ENCODE measurements around the gene TERT.

TERT gene

DNA sequence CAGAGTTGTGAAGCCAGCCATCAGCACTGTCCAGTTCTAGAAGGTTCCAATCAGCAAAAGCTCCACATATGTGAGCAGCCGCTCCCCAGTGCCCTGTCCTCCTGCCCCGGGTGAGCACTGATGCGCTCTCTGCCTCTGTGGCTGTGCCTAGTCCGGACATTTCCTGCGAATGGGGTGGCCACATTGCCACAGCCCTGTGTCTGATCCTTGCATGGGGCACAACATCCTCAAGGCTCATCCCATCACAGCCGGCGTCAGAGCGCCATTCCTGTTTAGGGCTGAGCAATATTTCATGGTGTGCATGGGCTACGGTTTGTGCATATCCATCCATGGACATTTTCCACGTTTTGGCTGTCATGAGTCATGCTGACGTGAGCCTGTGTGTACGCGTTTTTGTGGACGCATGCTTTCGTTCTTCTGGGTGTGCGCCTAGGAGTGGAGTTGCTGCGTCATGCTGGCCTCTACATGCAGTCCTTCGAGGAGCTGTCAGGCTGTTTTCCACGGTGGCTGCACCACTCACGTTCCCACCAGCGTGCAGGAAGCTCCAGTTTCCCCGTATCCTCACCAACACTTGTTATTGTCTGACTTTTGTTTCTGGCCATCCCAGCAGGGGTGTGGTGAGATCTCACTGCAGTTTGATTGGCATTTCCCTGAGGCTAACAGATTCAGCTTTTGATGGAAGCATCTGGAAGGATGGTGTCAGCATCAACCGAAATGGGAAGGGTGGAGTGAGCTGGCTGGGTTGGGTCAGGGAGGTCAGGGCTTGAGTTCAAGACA lies 79.4 kb downstream of the TERT start:
- no peak for DNase-seq

GRCh38 chr5:1214936-1215220 lies 80.0 kb downstream of the TERT start:
- no peak for DNase-seq

DNA sequence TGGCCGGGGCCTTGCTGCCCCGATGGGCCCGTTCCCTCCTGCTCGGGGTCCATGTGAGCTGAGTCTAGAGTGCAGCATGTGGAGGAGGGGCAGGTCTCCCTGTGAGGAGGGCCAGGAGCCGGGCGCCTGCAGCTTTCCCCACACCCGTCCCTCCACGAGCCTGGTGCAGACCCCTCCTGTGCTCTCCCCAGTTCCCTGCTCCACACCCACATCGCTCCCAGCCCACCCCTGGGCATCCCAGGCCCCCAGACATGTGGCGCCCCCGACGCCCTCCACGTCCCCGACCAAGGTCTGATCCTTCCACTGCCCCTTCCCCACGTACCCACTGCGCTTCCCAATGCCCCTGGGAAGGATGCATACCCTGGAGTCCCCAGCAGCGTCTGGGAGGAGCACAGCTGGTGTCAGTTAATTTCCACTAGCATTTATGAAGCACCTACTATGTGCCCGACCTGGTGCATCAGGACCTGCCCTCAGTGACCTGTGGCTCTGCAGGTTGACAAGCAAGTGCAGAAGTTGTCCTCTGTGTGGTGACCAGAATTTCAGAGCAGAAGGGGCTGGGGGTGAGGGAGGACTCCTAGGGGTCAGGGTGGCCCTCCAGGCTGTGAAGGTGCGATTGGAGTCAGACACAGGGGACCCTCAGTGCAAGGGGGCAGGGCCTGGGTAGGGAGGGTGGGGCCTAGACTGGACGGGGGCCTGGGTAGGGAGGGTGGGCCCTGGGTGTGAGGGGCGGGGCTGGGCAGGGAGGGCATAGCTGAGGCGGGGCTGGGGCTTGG lies 80.5 kb downstream of the TERT start:
- no peak for DNase-seq

- no peak for DNase-seq
These were observed 81.2 kb downstream of the TERT start for GRCh38 chr5:1213508-1214162.

DNA sequence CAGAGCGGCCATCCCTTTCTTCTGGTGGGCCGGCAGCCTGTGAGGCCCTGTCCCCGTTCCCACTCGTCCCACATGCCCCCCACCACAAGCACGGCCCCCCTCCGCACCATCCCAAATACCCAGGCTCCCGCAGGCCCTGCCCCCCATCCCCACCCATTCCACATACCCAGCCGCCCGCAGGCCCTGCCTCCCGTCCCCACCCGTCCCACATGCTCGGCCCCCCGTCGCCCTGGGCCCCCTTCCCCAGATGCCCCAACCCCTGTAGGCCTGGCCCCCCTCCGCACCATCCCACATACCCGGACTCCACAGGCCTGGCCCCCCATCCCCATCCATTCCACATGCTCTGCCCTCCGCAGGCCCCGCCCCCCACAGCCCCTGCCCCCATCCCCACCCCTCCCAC lies 82.0 kb downstream of the TERT start:
- no peak for DNase-seq

DNA sequence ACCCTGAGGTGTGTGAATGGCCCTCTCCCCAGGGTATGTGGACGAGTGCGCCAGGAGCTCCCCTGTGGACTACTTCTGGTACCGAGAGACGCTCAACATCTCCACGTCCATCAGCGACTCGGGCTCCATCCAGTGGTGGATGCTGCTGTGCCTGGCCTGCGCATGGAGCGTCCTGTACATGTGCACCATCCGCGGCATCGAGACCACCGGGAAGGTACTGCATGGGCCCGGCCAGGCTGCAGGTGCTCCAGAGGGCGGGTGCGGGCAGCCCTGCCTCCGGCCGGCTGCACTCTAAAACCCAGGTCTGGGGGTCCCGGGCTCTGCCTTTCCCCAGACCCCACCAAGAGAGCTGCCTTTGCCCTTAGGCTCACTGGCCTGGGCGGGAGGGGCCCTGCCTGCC lies 82.6 kb downstream of the TERT start:
- DNase-seq = no peak

DNA sequence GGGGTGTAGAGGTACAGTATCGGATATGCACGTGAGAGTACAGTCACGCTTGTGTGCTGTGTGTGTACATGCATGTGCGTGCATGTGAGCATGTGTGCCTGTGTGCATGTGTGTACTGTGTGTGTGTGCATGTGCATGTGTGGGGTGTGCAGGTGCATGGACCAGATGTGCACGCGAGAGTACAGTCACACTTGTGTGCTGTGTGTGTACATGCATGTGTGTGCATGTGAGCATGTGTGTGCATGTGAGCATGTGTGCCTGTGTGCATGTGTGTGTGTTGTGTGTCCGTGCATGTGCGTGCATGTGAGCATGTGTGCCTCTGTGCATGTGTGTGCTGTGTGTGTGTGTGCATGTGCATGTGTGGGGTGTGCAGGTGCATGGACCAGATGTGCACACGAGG lies 83.2 kb downstream of the TERT start:
- DNase-seq = no peak

DNA sequence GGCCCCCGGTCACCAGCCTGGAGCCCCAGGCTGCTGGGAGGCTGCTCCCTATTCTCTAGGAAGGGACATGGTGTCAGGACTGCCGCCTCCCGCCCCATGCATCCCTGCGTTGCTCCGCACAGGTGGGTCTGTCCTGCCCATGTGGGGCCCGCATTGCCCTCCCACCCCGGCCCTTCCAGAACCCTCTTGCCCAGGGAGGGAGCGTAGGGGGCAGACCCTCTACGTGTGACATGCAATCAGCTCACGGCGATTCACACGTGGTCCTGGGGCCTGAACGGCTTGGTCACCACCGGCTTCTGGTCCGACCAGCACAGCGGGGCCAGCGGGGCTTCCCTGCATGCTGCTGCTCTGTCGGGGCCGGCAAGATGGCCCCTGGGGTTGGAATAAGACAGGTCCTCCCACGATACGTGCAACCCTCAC lies 84.0 kb downstream of the TERT start:
- no peak for DNase-seq

GRCh38 chr5:1209896-1210776 lies 84.7 kb downstream of the TERT start:
- DNase-seq = no peak

- DNase-seq = no peak
These were observed 85.4 kb downstream of the TERT start for GRCh38 chr5:1209489-1209852.

- no peak for DNase-seq
These were observed 86.0 kb downstream of the TERT start for GRCh38 chr5:1208743-1209488.

DNA sequence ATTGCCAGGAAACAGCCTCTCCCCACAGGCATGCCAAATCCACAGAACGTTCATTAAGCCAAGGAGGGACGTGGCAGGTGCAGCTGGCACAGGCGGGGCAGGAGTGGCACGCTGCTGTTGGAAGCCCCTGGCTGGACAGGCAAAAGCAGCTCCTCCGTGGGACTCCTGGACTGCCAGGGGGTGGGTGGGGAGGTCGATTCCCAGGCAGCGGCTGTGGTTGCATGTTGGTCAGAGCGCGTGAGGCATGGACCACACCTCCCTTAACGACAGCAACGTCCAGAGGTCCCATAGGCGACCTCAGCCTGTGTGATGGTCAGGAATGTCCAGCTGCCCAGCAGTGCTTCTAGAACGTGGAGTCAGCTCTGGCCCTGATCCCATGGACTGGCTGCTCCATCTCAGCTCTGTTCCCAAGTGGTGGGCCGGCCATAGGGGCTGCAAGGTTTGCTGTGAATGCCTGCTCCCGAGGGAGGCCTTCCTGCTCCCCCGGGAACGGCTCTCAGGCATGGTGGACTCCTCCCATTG lies 86.6 kb downstream of the TERT start:
- no peak for DNase-seq

GRCh38 chr5:1207555-1207954 lies 87.3 kb downstream of the TERT start:
- no peak for DNase-seq

DNA sequence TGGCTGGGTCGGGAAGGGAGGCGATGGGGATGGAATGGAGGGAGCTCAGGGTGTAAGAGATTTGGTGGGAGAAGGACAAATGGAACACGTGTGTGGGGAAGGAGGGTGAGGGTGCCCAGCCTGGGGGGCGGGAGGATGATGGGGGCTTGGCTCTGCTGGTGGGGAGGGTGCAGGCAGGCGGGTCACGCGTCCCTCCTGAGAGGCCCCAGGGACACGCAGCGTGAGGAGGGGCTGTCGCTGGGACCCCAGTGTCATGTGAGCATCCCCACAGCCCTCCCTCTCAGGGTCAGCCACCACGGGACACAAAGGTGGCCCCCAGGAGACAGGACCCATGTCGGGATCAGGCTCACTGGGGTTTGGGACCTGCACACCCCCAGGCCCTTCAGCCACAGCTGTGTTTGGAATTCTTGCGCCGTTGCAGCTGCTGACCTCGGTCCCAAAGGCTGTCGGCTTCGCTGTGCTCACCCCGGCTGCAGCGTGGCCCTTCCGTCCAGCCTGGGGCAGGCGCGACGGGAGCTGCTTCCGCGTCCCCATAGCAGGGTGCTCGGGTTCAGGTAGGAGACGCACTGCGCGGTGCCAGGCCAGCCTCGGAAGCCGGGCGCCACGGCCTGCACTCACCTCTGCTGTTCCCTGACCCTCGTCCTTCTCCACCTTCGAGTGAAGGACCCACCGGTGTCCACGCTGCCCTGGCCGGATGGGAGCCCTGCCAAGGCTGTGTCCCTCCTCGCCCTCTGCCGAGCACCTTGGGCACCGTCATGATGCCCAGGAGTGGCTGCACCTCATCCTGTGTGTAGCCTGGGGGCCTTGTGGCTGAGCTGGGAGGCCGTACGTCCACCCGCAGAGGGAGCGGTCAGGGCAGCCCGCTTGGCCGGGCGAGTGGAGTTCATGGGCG lies 88.1 kb downstream of the TERT start:
- no peak for DNase-seq

DNA sequence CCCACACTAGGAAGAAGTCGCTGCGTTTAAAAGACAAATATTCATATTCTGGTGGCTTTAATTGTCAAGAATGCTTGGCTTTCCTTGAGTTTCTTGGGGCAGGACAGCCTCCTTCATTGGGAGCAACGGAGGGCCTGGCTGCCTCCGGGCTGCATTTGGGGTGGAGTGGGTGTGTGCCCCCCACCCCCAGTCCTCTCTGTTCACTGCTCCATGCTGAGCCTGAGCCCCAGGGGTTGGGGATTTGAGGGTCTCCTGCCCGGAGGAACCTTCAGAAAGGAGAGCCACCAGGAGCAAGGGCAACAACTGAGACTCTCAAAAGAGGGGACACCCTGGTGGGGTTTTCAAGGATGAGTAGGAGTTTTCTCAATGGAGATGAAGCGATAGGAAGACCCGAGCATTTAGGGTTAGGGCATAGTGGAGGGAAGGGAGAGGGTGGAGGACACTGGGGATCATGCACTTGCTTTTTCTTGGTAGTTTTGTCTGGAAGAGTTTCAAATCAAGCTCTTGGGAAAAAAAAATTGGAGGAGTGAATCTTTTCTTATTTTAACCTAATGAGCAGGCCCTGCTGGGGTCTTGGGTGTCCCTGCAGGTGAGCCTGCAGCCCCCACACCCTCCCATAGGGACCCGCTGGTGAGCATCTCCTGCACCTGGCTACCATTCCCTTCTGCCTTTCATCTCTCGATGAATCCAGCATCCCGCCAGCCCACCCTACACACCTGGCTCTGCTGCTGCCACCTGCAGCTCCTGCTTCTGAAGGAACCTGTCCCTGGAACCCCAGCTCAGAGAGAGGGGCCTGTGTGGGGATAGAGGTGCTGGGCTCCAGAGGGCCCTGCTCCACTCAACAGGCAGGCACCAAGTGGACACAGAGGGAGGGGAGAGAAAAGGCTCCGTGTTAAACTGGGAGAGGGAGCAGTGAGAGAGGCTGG lies 89.3 kb downstream of the TERT start:
- DNase-seq = no peak

DNA sequence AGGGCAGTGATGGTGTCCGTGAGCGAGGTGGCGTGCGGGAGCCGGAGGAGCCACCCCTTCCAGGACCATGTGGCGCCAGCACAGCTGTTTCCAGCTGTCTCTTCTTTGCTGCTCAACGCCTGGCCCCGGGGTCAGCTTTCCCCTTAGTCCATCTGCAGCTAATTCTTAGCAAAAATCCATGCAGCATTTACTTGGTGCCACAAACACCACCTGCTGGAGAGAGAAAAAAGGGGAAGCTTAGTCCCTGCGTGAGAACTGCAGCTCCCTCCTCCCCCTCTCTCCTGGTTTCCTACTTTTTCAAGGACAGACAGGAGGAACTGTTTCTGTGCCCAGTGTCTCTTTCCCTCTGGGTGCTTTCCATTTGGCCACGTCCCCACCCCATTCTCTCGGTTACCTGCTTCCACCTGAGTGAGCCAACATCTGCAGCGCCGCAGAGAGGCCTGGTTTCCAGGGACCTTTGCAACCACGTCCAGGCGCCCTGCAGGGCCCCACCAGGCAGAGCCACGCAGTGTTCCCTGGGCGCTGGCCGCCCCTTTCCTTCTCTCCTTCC lies 90.1 kb downstream of the TERT start:
- DNase-seq = no peak

DNA sequence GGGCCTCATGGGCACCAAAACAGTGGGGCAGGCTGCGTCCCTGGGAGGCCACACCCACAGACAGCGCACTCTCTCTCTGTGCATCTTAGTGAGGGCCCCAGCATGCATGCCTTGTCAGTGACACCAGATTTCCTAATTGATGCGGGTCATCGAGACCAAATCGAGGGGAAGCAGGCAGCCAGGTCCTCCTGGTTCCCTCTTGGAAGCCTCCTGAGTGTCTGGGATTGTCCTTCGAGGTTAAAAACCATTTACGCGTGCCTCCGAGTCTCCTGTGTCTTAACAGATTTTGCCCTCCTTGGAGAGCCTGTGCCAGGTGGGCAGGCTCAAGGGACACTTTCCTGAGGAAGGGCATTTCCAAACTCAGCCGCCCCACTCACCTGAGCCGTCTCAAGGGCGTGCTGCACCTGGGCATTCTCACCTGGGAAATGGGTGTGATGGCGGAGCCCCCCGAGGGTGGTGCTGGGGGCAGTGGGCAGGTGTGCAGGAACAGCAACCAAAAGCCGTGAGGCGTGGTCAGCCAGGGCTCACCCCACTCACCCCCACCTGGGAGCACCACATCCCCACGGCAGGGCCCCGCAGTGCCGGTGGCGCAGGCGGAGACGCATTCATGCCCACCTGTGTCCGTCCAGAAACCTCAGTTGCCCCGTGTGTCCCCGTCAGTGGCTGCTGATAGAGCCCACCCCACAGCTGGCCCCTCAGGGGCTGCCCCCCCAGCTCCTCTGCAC lies 90.7 kb downstream of the TERT start:
- DNase-seq = no peak

- no peak for DNase-seq
These were observed 91.4 kb downstream of the TERT start for GRCh38 chr5:1203311-1203967.
